Transverse colon (tissue), 4 donors: Measurements from ENCODE around the gene ACSS1. TPM values are rescaled to one million over a fixed set of nuclear protein-coding genes. Genes with fewer than 3 reads are reported as not detected.

Experiments
- DNase-seq: peaks from one replicate; pipeline ENCODE4 v3.0.0-alpha.2; 2019
- H3K27ac ChIP-seq, 4 donors: fragments of 200-600 bp; sonication (generic); 2 replicates each; pipeline ENCODE4 v1.5.1; 2016 to 2018; ENCODE audit warnings: inconsistent platforms in 4 of 4
- H3K27me3 ChIP-seq: fragments of 200-600 bp; sonication (generic); 2 replicates; pipeline ENCODE4 v1.5.1; 2017; ENCODE audit warnings: inconsistent platforms
- H3K36me3 ChIP-seq, 4 donors: fragments of 200-600 bp; sonication (generic); 2 replicates each; pipeline ENCODE4 v1.5.1; 2017 to 2019; ENCODE audit warnings: inconsistent platforms in 4 of 4
- H3K4me1 ChIP-seq, 4 donors: fragments of 200-600 bp; sonication (generic); 2 replicates each; pipeline ENCODE4 v1.5.1; 2017 to 2020; ENCODE audit warnings: inconsistent platforms in 4 of 4
- H3K4me3 ChIP-seq, 4 donors: fragments of 200-600 bp; sonication (generic); 1 replicate in 1 of 4; 2 replicates in 3 of 4; pipeline versions ENCODE4 v1.5.1 to v1.6.1; 2017 to 2019; ENCODE audit warnings: inconsistent platforms in 4 of 4
- H3K9me3 ChIP-seq, 2 donors: fragments of 200-600 bp; sonication (generic); 2 replicates each; pipeline ENCODE4 v1.5.1; 2017 to 2019; ENCODE audit warnings: inconsistent platforms in 2 of 2
- CTCF ChIP-seq, 5 experiments: fragments of 200-600 bp in 3 of 5; fragments of 450-650 bp in 2 of 5; sonication (generic) in 3 of 5; IDR thresholded peaks; 1 replicate in 2 of 5; 2 replicates in 3 of 5; pipeline ENCODE4 v1.5.1; 2016 to 2017; ENCODE audit warnings: antibody characterized with exemption in 5 of 5, inconsistent platforms in 3 of 5, mild to moderate bottlenecking in 2 of 5, moderate library complexity in 1 of 5
- EP300 ChIP-seq: sonication (generic); formaldehyde crosslinking; IDR thresholded peaks from one replicate; pipeline ENCODE4 v1.6.1; 2017; ENCODE audit warnings: antibody characterized with exemption, low read depth
- POLR2A ChIP-seq: fragments of 450-650 bp; IDR thresholded peaks from one replicate; pipeline ENCODE4 v1.6.1; 2016; ENCODE audit warnings: antibody characterized with exemption, mild to moderate bottlenecking, moderate library complexity
- POLR2AphosphoS5 ChIP-seq, 3 donors: sonication (generic); formaldehyde crosslinking; IDR thresholded peaks; one replicate each; pipeline ENCODE4 v1.6.1; 2016; ENCODE audit warnings: antibody characterized with exemption in 3 of 3
- WGBS, 2 donors: methylation state at CpG; one replicate each; pipeline ENCODE4 v1.1.5; 2018; ENCODE audit warnings: low coverage in 1 of 2; 5-methylcytosine and 5-hydroxymethylcytosine counted together
- in situ Hi-C, 4 donors: fragments of 200-750 bp; cut with MboI; loops; one replicate each; pipeline versions ENCODE4 v1.15.0 to v1.15.1; 2017; ENCODE audit warnings: low sequenced_read_pairs in 3 of 4, low pct_ligation_motif_present in 1 of 4, low pct_unique_long_range_greater_than_20kb in 1 of 4
- intact Hi-C: fragments of 100-400 bp; cut with DNase I; formaldehyde crosslinking; loops from one replicate; pipeline ENCODE4 v1.15.1; 2023; ENCODE audit warnings: low total_unique reads
- total RNA-seq, 4 donors: library from RNA; depleted of rRNA; stranded (reverse); fragments of >200 nt; gene quantifications; one replicate each; pipeline ENCODE4 v1.1.0, GENCODE V29; 2016

ACSS1 gene
- total RNA-seq, 4 donors from 2014 or later, result 30.3 to 64.7 (median 51.6) TPM

DNA sequence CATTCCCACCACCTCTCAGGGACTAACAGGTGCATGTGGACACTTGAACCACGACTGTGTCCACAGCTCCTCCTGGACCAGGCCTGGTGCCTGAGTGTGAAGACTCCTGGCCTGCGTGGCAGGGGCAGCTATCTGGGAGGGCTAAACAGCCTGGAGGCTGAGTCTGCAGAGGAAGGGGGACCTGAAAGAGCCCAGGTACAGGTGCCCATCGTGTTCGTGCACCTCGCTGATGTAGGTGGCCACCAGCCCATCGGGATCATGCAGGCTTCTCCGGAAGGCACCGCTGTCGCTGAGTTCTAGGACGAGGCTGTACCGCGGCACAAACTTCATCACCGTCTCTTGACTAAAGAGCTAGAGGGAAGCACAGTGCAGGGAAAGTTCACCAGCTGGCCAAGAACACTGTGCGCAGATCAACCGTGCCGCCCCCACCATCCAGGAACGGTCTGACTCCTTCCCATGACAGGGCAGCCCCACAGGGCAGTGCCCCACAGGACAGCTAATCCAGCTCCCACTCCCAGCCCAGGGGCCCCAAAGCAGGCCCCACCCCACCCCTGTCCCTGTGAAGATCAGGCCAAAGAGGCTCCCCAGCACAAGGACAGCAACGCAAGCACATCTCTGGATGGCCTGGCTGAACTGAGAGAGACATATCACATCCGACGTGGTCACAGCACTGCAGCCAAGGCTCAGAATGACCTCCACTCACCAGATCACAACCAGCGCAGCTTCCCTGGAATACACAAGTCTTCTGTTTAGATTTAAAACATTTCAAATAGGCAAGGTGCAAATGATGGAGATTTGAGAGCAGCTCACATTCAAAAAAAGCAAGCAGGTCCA, 94.0 kb downstream of the ACSS1 start:
- H3K36me3 ChIP-seq, result peaks cover 0 to 26% (median 12%) of the 10 kb centered on the region in 4 donors
- intact Hi-C loops (no loop called here), in situ Hi-C loops (no loop called here)
- no peak overlapping the region for H3K4me3 ChIP-seq
- 96% methylated on average over 21 of the region's 21 CpGs; no CpG with 5 or more reads in 1 of the 2 donors for WGBS, 2 donors
- no peak for TF ChIP-seq EP300
- H3K27me3 ChIP-seq, result no peaks in the 10 kb centered on the region
- H3K9me3 ChIP-seq, result no peaks in the 10 kb centered on the region
- DNase-seq, result no peak
- no peak overlapping the region for H3K27ac ChIP-seq
- H3K4me1 ChIP-seq, result no peaks in the 10 kb centered on the region

DNA sequence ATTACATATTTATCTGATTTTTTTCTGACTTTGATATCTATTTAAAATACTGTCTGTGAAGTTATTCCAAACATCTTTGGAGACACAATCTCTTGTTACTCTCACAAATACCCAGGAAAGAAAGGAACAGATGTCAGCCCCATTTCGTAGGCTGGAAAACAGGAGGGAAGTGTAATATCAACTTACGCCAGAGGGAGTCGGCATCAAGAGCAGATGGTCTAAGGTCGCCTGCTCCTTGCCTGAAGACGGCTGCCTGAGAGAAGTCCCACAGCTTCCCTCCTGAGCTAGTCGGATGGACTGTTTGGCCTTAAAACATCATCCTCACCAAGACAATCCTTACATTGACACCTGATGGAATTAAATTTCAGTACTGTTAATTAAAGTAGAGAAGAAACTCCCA, 95.4 kb downstream of the ACSS1 start:
- Histone ChIP-seq H3K4me3 (no peak overlapping the region), H3K27me3 (no peaks in the 10 kb centered on the region), H3K36me3 (peaks cover 0 to 25% (median 12%) of the 10 kb centered on the region in 4 donors), H3K27ac (no peak overlapping the region), H3K9me3 (no peaks in the 10 kb centered on the region), H3K4me1 (no peaks in the 10 kb centered on the region)
- WGBS, 2 donors, result 93 to 94% methylated on average over 6 of the region's 6 CpGs
- no peak for DNase-seq
- no peak for TF ChIP-seq EP300
- TF ChIP-seq CTCF (IDR thresholded peaks at IDR 0.05), result no peak
- TF ChIP-seq POLR2AphosphoS5 (IDR thresholded peaks at IDR 0.05), result no peak
- no peak for TF ChIP-seq POLR2A
- intact Hi-C loops (no loop called here), in situ Hi-C loops (no loop called here)

GRCh38 chr20:24962182-24962492, 95.8 kb downstream of the ACSS1 start:
- Histone ChIP-seq H3K9me3 (no peaks in the 10 kb centered on the region), H3K27me3 (no peaks in the 10 kb centered on the region), H3K36me3 (peaks cover 0 to 25% (median 12%) of the 10 kb centered on the region in 4 donors), H3K27ac (no peak overlapping the region), H3K4me3 (no peak overlapping the region), H3K4me1 (no peaks in the 10 kb centered on the region)
- in situ Hi-C loops, result no loop called here
- WGBS, 2 donors, result 88 to 100% methylated on average over 2 of the region's 2 CpGs
- TF ChIP-seq POLR2A (no peak), POLR2AphosphoS5 (IDR thresholded peaks at IDR 0.05) (no peak), EP300 (no peak), CTCF (IDR thresholded peaks at IDR 0.05) (no peak)
- DNase-seq, result no peak
- intact Hi-C loops, result no loop called here

GRCh38 chr20:24961384-24962181, 96.4 kb downstream of the ACSS1 start:
- WGBS, 2 donors, result 89 to 93% methylated on average over 9 to 20 of the region's 20 CpGs
- Histone ChIP-seq H3K36me3 (peaks cover 0 to 25% (median 12%) of the 10 kb centered on the region in 4 donors), H3K4me1 (no peaks in the 10 kb centered on the region), H3K9me3 (no peaks in the 10 kb centered on the region), H3K27me3 (no peaks in the 10 kb centered on the region), H3K27ac (no peak overlapping the region), H3K4me3 (no peak overlapping the region)
- in situ Hi-C loops (no loop called here), intact Hi-C loops (no loop called here)
- TF ChIP-seq POLR2AphosphoS5 (IDR thresholded peaks at IDR 0.05), result no peak
- no peak for TF ChIP-seq CTCF (IDR thresholded peaks at IDR 0.05)
- no peak for TF ChIP-seq EP300
- TF ChIP-seq POLR2A, result no peak
- no peak for DNase-seq
